Stimulated activated CD4-positive, alpha-beta T cell treated with anti-CD3 and anti-CD28 coated beads, Interleukin-1b, Interleukin-23, amount 100 ng/mL, for 1 hour (primary cell): ENCODE data around the gene PCDHGB3.

Experiments used
- DNase-seq, 2 donors: peaks; one replicate each; pipeline ENCODE4 v3.0.0-alpha.2; 2020; ENCODE audit warnings: low read depth in 2 of 2

PCDHGB3 gene

DNA sequence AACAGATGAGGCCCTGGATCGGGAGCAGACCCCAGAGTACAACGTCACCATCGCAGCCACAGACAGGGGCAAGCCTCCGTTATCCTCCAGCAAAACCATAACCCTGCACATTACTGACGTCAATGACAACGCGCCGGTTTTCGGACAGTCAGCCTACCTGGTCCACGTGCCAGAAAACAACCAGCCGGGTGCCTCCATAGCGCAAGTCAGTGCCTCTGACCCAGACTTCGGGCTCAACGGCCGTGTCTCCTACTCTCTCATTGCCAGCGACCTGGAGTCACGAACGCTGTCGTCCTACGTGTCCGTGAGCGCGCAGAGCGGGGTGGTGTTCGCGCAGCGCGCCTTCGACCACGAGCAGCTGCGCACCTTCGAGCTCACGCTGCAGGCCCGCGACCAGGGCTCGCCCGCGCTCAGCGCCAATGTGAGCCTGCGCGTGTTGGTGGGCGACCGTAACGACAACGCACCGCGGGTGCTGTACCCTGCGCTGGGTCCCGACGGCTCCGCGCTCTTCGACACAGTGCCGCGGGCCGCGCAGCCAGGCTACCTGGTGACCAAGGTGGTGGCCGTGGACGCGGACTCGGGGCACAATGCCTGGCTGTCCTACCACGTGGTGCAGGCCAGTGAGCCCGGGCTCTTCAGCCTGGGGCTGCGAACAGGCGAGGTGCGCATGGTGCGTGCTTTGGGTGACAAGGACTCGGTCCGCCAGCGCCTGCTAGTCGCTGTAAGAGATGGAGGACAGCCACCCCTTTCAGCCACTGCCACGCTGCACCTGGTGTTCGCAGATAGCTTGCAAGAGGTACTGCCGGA lies 49.2 kb downstream of the PCDHGB3 start:
- no peak for DNase-seq

DNA sequence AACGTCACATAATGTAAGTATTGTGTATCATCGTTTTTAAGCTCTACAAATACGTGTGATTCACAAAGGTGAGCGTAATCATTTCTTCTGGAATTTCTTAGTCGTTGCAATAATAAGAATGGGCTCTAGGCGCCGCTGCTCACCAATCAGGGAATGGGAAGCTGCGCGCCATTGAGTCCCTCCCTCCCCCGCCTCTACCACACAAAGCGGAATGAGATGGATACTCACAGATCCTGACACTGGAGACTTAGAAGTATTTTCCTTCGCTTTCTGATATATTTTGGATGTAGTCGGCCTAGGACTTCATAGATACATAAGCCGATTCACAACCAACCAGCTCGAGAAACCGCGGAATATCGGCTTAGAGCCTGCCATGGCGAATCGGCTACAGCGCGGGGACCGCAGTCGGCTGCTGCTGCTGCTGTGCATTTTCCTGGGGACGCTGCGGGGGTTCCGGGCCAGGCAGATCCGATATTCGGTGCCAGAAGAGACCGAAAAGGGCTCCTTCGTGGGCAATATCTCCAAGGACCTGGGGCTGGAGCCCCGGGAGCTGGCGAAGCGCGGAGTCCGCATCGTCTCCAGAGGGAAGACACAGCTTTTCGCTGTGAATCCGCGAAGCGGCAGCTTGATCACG lies 50.9 kb downstream of the PCDHGB3 start, which contains the start of gene PCDHGA11:
Gene PCDHGA11, plus strand, starts transcription at position 197 of the 634 bp plus-strand sequence. Its CDS starts 177 bp downstream, at position 374.
- DNase-seq = no peak

DNA sequence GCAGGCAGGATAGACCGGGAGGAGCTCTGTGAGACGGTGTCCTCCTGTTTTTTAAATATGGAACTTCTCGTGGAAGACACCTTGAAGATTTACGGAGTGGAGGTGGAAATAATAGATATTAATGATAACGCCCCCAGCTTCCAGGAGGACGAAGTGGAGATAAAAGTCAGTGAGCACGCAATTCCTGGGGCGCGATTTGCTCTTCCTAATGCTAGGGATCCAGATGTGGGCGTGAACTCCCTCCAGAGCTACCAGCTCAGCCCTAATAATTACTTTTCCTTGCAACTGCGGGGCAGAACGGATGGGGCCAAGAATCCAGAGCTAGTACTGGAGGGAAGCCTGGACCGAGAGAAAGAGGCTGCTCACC lies 51.4 kb downstream of the PCDHGB3 start:
- no peak for DNase-seq
